HG02588 (cell line): ENCODE measurements around the gene GDA.

Experiments
- ATAC-seq: cut with Tn5 transposase; IDR thresholded peaks from one replicate; pipeline ENCODE4 v1.9.1; 2021; ENCODE audit warnings: mild to moderate bottlenecking, moderate library complexity; ENCODE audit not compliant: unreplicated experiment

Gene GDA

DNA sequence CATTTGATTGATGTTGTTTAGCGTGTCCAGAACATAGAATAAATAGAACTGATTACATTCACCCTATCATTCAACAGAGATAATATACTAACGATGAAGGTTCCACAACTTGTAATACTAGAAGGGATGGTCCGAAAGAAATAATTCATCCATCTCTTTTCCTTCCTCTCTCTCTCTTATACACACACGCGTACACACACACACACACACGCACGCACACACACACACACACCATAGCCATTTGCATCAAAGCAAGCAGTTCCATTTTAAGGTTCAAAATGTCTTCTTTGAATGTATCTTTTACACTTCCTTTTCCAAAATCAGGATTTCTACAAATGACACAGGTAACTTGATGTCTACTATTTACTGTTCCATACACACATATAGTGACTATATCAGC is 887 bp downstream of the GDA start:
- no peak for ATAC-seq

GRCh38 chr9:72150661-72151060 is 1.4 kb downstream of the GDA start:
- no peak for ATAC-seq

DNA sequence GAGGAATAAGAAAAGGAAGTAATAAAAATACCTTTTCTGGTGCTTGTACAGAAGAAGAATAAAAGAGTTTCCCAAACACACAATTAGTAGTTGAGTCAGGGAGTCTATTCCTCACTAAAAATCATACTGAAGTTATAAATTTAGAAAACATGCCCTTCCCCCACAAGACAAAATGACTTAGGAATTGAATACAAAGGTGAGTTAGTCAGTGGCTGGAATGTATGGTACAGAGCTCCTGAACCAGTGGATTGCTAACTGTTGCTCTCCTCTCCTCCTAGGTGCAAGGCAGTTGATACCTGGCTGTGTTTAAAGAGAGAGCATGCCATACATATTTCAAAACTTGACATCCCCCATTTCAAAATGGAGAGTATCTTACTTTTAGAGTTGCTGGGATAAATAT is 1.9 kb downstream of the GDA start:
- no peak for ATAC-seq

GRCh38 chr9:72154468-72155285 is 5.4 kb downstream of the GDA start:
- ATAC-seq, result peak; percentile 80

- ATAC-seq, result no peak
Observed at GRCh38 chr9:72155301-72155700, 6.1 kb downstream of the GDA start.

DNA sequence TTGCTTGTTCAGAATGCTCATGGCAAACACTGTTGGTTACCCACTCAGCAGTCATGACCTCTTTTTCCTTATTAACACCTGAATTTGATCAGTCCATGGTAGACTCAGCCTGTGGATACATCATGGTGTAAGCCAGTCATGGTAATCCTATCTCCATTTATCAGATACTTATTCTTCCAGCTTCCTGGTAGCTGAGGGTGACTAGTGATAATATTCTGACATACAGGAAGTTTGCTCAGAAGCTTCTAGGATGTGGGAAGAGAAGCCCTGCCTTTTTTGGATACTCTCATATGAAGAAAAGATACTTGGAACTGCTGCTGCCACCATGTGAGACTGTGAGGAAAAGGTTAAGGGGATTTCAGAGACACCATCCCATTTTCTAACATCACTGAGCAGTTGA is 7.3 kb downstream of the GDA start:
- ATAC-seq, result no peak

DNA sequence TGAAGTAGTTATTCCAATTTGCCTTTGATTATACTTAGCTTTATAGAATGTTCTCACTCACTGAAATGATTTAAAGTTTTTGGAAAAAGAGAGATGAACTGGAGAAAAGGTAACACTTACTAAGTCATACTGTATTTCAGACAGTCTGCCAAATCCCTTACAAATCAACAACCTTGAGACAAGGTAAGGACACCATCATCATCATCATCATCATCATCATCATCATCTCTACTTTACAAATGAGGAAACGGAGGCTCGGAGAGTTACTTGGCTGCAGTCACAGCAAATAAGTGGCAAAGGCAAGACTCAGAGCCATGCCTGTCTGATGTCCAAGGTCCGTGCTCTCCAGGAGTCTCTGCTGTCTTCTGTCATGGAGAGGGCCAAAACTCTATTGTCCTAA is 9.4 kb downstream of the GDA start:
- ATAC-seq, result no peak

GRCh38 chr9:72160446-72161123 is 11.3 kb downstream of the GDA start:
- no peak for ATAC-seq

- no peak for ATAC-seq
Observed at GRCh38 chr9:72165326-72165725, 16.1 kb downstream of the GDA start.

GRCh38 chr9:72165821-72166547 is 16.7 kb downstream of the GDA start:
- no peak for ATAC-seq

DNA sequence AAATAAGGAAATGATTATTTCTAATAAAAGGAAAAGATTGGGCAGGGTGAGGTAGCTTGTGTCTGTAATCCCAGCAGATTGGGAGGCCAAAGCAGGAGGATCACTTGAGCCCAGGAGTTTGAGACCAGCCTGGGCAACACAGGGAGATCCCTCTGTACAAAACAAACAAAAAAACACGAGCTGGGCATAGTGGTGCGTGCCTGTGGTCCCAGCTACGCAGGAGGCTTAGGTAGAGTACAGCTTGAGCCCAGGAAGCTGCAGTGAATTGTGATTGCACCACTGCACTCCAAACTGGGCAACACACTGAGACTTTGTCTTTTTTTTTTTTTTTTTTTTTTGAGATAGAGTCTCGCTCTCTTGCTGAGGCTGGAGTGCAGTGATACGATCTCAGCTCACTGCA is 18.8 kb downstream of the GDA start:
- ATAC-seq, result no peak

DNA sequence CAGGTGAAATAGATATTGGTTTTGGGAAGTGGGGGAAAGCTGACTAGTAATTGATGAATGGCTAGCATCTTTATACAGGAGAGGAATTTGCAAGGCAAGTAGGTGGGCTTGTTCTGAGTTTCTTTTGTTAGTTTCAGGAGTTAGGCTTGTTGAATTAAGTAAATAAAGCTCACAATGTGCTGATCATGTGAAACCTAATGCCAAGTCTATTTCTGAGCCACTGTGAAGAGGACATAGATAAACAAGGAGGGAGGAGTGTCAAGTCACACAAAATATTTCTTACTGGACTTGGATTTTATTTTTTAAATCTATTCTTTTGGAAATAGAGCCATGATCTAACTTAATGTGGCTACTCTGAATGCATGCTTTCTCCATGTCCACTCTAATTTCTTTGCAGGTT is 19.9 kb downstream of the GDA start:
- ATAC-seq, result no peak

GRCh38 chr9:72173080-72173479 is 23.8 kb downstream of the GDA start:
- ATAC-seq, result no peak

DNA sequence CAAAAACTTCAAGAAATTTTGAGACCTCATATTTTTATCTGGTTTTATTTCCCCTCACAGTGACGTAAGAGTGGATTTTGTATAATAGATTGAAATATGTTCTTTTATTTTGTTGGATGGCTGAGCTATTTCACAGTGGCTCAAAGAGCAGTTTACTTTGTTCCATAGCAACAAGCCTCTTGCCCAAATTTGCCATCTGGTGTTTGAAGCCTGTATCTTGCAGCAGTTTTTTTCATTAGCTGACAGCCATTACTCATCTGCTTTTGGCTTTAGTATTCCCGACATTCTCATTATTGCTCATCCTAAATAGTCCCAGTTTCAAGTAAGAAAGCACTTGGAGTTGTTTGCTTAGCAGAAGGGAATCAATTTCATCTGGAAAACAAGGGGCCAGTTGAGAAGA is 36.3 kb downstream of the GDA start:
- no peak for ATAC-seq

- ATAC-seq, result no peak
Observed at GRCh38 chr9:72187121-72187695, 38.0 kb downstream of the GDA start.

GRCh38 chr9:72188232-72188631 is 39.0 kb downstream of the GDA start:
- ATAC-seq, result no peak

GRCh38 chr9:72193478-72193881 is 44.2 kb downstream of the GDA start:
- peak; percentile 91 for ATAC-seq

GRCh38 chr9:72199238-72199637 is 50.0 kb downstream of the GDA start:
- no peak for ATAC-seq

- ATAC-seq, result no peak
Observed at GRCh38 chr9:72200452-72200851, 51.2 kb downstream of the GDA start.

DNA sequence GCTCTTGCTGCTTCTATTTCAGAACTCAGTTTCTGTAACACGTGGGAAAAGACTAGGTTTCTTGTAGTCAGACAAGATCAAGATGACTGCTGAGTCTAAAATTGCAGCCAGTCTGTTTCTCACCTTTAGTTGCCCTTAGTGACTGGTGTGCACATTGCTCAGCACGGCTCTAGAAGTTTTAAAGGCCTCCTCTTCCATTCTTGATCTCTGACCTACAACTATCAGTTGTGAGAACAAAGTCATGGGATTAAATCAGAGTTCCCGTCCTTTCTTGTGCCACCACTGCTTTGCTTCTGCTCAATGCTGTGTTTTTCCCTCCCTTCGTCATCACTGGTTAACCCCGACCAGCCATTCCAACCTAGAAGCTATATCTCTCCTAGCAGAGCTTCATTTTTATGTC is 52.8 kb downstream of the GDA start:
- no peak for ATAC-seq

DNA sequence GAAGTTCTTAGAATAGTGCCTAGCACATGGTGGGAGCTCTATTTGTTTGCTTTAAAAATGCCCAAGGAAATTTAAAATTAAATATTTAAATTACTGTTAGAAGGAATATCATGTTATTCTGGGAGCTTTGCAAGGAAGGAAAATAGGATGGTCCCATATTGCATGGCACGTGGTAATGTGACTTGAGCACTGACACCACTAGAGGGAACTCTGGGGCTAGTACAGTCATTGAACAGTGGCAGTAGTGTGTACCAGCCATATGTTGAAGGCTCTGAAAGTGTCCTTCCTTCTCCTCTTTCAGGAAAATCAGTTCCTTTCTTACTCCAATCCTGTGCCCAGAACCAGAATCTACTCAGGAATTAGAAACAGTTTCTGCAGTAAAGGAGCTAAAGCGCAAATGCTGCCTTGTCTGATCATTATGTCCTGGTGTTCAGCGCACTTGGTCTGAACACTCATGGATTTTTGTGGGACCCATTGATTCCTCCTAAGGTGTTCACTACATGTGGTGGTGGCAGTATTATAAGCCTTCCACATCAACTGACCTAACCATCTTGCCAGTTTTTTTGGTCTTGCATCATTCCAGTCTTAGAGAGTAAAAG is 54.1 kb downstream of the GDA start:
- peak; percentile 54 for ATAC-seq
